ENCODE measurements around the gene ZPLD1. TPM values are rescaled to one million over a fixed set of nuclear protein-coding genes. Genes with fewer than 3 reads are reported as not detected.

Gene ZPLD1
- total RNA-seq, 1 experiment from 2014 or later = 0.15 TPM

DNA sequence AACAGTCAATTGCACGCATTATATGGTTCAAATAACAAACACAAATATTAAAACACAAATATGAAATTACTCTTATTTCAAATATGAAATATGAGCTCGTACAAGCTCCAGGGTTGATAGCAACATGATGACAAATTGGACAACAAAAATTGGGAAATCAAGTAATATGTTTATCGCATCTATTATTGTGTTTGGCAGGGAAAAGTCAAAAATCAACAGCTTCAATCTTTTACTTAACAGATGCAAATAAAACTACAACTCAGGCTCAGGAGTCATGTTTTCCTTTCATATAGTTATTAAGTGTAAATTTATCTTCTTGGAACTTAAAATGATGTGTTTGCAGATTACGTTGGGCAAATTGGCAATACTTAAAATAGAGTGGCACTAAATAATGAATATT is 41.4 kb downstream of the ZPLD1 start:
- Histone ChIP-seq H2AFZ (ENCODE audit: low read length) (no peak overlapping the region), H3K36me3 (ENCODE audit: low read depth, low read length) (no peaks in the 10 kb centered on the region), H4K20me1 (ENCODE audit: low read length) (no peaks in the 10 kb centered on the region), H3K4me1 (ENCODE audit: insufficient read depth, low read length) (peaks cover 7% of the 10 kb centered on the region; the same call in 1 of the 2 replicates), H3K9me2 (replicated peaks; ENCODE audit: low read length) (no peaks in the 10 kb centered on the region), H3K9ac (ENCODE audit: low read length) (no peak overlapping the region), H3K9me3 (ENCODE audit: low read length) (no peaks in the 10 kb centered on the region), H3F3A (ENCODE audit: low read length, unreplicated experiment) (no peaks in the 10 kb centered on the region), H3K79me2 (ENCODE audit: low read length) (no peaks in the 10 kb centered on the region), H3K4me3 (ENCODE audit: low read length) (no peak overlapping the region), H3K27me3 (ENCODE audit: low read length) (no peaks in the 10 kb centered on the region), H3K27ac (ENCODE audit: low read length) (no peak overlapping the region), H3K4me2 (ENCODE audit: low read length) (no peak overlapping the region)
- CTCF ChIA-PET = no interaction called here
- ATAC-seq = no peak
- BruUV-seq (replicated peaks) = no TSS peak
- TF ChIP-seq EZH2 (IDR thresholded peaks at IDR 0.05; ENCODE audit: low read length, unreplicated experiment) (no peak), EZH2phosphoT487 (IDR thresholded peaks at IDR 0.05; ENCODE audit: borderline replicate concordance, low read length) (no peak)
- TF ChIP-seq, protein P1, sequence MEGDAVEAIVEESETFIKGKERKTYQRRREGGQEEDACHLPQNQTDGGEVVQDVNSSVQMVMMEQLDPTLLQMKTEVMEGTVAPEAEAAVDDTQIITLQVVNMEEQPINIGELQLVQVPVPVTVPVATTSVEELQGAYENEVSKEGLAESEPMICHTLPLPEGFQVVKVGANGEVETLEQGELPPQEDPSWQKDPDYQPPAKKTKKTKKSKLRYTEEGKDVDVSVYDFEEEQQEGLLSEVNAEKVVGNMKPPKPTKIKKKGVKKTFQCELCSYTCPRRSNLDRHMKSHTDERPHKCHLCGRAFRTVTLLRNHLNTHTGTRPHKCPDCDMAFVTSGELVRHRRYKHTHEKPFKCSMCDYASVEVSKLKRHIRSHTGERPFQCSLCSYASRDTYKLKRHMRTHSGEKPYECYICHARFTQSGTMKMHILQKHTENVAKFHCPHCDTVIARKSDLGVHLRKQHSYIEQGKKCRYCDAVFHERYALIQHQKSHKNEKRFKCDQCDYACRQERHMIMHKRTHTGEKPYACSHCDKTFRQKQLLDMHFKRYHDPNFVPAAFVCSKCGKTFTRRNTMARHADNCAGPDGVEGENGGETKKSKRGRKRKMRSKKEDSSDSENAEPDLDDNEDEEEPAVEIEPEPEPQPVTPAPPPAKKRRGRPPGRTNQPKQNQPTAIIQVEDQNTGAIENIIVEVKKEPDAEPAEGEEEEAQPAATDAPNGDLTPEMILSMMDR (conservative IDR thresholded peaks at IDR 0.05; ENCODE audit: low read depth, low read length) = no peak
- intact Hi-C loops (cut with micrococcal nuclease) = no loop called here
- no peak for DNase-seq
- POLR2A ChIA-PET (ENCODE audit: unreplicated experiment) = interaction anchor here (0.6 kb wide), 1 partner anchor 77 kb away, joined by 3 read pairs; no protein-coding TSS in a partner anchor

DNA sequence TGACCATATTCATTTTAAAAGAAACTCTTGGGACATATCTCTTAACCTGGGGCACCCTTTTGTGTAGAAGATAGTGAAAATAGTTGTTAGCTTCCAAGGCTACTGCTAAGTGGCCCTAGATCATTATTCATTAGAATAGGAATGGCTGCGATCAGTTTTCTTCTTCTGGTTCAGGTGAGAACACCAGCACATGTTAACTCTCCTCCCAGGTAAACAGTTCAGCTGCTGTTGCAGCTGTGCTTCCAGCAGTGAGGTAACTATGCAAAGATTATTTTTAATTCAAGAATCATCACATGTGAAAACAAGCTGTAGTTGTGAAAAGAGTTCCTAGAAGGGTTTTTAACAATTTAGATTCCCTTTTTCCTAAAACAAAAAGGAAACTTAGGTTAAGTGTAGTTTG is 43.3 kb downstream of the ZPLD1 start:
- BruUV-seq (replicated peaks) = no TSS peak
- ChIA-PET CTCF (no interaction called here), POLR2A (ENCODE audit: unreplicated experiment) (no interaction called here)
- Histone ChIP-seq H3K4me2 (ENCODE audit: low read length) (no peak overlapping the region), H3K27me3 (ENCODE audit: low read length) (no peaks in the 10 kb centered on the region), H3K4me1 (ENCODE audit: insufficient read depth, low read length) (peaks cover 10% of the 10 kb centered on the region), H3F3A (ENCODE audit: low read length, unreplicated experiment) (no peaks in the 10 kb centered on the region), H4K20me1 (ENCODE audit: low read length) (no peaks in the 10 kb centered on the region), H3K4me3 (ENCODE audit: low read length) (no peak overlapping the region), H3K9ac (ENCODE audit: low read length) (no peak overlapping the region), H3K27ac (ENCODE audit: low read length) (no peak overlapping the region), H3K79me2 (ENCODE audit: low read length) (no peaks in the 10 kb centered on the region), H3K9me2 (replicated peaks; ENCODE audit: low read length) (no peaks in the 10 kb centered on the region), H3K36me3 (ENCODE audit: low read depth, low read length) (no peaks in the 10 kb centered on the region), H3K9me3 (ENCODE audit: low read length) (no peaks in the 10 kb centered on the region), H2AFZ (ENCODE audit: low read length) (no peak overlapping the region)
- DNase-seq = no peak
- intact Hi-C loops (cut with micrococcal nuclease) = no loop called here
- no peak for ATAC-seq
- TF ChIP-seq, protein P1 (conservative IDR thresholded peaks at IDR 0.05; ENCODE audit: low read depth, low read length) = no peak
- TF ChIP-seq EZH2phosphoT487 (IDR thresholded peaks at IDR 0.05; ENCODE audit: borderline replicate concordance, low read length) = no peak
- no peak for TF ChIP-seq EZH2 (IDR thresholded peaks at IDR 0.05; ENCODE audit: low read length, unreplicated experiment)

DNA sequence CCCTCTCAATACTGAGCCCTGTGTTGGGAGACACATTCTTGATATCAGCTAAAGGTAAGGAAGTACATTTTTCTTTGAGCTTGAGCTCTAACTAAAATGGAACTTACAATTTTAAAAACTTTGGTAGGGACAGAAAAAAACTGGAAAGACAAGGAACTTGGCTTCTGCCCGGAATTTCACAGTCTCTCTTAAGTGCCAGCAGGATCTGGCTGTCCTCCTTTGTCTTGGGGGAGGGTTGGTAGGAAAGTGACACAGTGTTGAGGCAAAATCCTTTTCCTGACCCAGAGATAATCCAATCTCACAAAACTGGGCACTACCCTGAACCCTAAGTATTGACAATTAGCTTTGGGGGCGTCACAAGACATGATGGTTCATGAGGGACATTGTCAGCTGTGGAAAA is 45.3 kb downstream of the ZPLD1 start:
- no peaks in the 10 kb centered on the region for H3K36me3 ChIP-seq (ENCODE audit: low read depth, low read length)
- POLR2A ChIA-PET (ENCODE audit: unreplicated experiment) = interaction anchor here (0.7 kb wide), 1 partner anchor 701 kb away, joined by 3 read pairs; no protein-coding TSS in a partner anchor
- H3K79me2 ChIP-seq (ENCODE audit: low read length) = no peaks in the 10 kb centered on the region
- peaks cover 23% of the 10 kb centered on the region for H3K4me1 ChIP-seq (ENCODE audit: insufficient read depth, low read length)
- H3K4me3 ChIP-seq (ENCODE audit: low read length) = no peak overlapping the region
- H3K9ac ChIP-seq (ENCODE audit: low read length) = no peak overlapping the region
- DNase-seq (no peak), ATAC-seq (no peak)
- H3K4me2 ChIP-seq (ENCODE audit: low read length) = no peak overlapping the region
- intact Hi-C loops (cut with micrococcal nuclease) = no loop called here
- H3F3A ChIP-seq (ENCODE audit: low read length, unreplicated experiment) = no peaks in the 10 kb centered on the region
- H3K27ac ChIP-seq (ENCODE audit: low read length) = no peak overlapping the region
- no TSS peak for BruUV-seq (replicated peaks)
- H3K9me3 ChIP-seq (ENCODE audit: low read length) = no peaks in the 10 kb centered on the region
- CTCF ChIA-PET = no interaction called here
- H3K9me2 ChIP-seq (replicated peaks; ENCODE audit: low read length) = no peaks in the 10 kb centered on the region
- no peaks in the 10 kb centered on the region for H3K27me3 ChIP-seq (ENCODE audit: low read length)
- H4K20me1 ChIP-seq (ENCODE audit: low read length) = no peaks in the 10 kb centered on the region
- H2AFZ ChIP-seq (ENCODE audit: low read length) = 0 out of 2 replicates have a peak overlapping the region, but pooled peaks have one; percentile 22
- TF ChIP-seq EZH2phosphoT487 (IDR thresholded peaks at IDR 0.05; ENCODE audit: borderline replicate concordance, low read length) = no peak
- TF ChIP-seq, protein P1 (conservative IDR thresholded peaks at IDR 0.05; ENCODE audit: low read depth, low read length) = no peak
- no peak for TF ChIP-seq EZH2 (IDR thresholded peaks at IDR 0.05; ENCODE audit: low read length, unreplicated experiment)
